ENCODE results near the gene CNTFR. TPM values are rescaled to one million over a fixed set of nuclear protein-coding genes. Genes with fewer than 3 reads are reported as not detected.

Gene CNTFR
- total RNA-seq, 4 donors from 2014 or later = 19.8 to 40.9 (median 34.7) TPM

- no peaks in the 10 kb centered on the region for H3K27me3 ChIP-seq
- peaks cover 0 to 25% (median 0%) of the 10 kb centered on the region in 3 donors for H3K36me3 ChIP-seq
- TF ChIP-seq CTCF (IDR thresholded peaks at IDR 0.05) = no peak
- no peak for TF ChIP-seq POLR2A (IDR thresholded peaks at IDR 0.05)
- TF ChIP-seq EP300 (IDR thresholded peaks at IDR 0.05) = no peak
- peak overlapping the region; percentile 9 to 74 (median 58) for H3K27ac ChIP-seq
- WGBS, 2 donors = 34 to 40% methylated on average over 21 of the region's 21 CpGs
- peaks cover 0 to 6% (median 0%) of the 10 kb centered on the region in 4 donors for H3K9me3 ChIP-seq
- H3K4me3 ChIP-seq = no peak overlapping the region
- DNase-seq (ENCODE audit: low spot score in 2 of 2) = no peak
- H3K4me1 ChIP-seq = peaks cover 0 to 27% (median 17%) of the 10 kb centered on the region in 4 donors
Measured at GRCh38 chr9:34560599-34561214, 28.8 kb downstream of the CNTFR start.

- no peak overlapping the region for H3K4me3 ChIP-seq
- DNase-seq (ENCODE audit: low spot score in 2 of 2) = peak in 1 of 2 donors; percentile 37
- peaks cover 0 to 25% (median 0%) of the 10 kb centered on the region in 3 donors for H3K36me3 ChIP-seq
- no peaks in the 10 kb centered on the region for H3K27me3 ChIP-seq
- H3K9me3 ChIP-seq = peaks cover 0 to 6% (median 0%) of the 10 kb centered on the region in 4 donors
- H3K27ac ChIP-seq = peak overlapping the region in 3 of 4 donors; percentile 28 to 72 (median 71)
- TF ChIP-seq POLR2A (IDR thresholded peaks at IDR 0.05) (no peak), EP300 (IDR thresholded peaks at IDR 0.05) (peak in 1 of 2 donors; percentile 44), CTCF (IDR thresholded peaks at IDR 0.05) (no peak)
- peaks cover 0 to 35% (median 17%) of the 10 kb centered on the region in 4 donors for H3K4me1 ChIP-seq
- 4 to 7% methylated on average over 16 to 19 of the region's 21 CpGs for WGBS, 2 donors
Measured at GRCh38 chr9:34559624-34560455, 29.7 kb downstream of the CNTFR start.

GRCh38 chr9:34558919-34559623, 30.5 kb downstream of the CNTFR start:
- H3K4me1 ChIP-seq = peaks cover 0 to 36% (median 17%) of the 10 kb centered on the region in 4 donors
- H3K9me3 ChIP-seq = peaks cover 0 to 6% (median 0%) of the 10 kb centered on the region in 4 donors
- TF ChIP-seq EP300 (IDR thresholded peaks at IDR 0.05) = no peak
- no peak for TF ChIP-seq CTCF (IDR thresholded peaks at IDR 0.05)
- TF ChIP-seq POLR2A (IDR thresholded peaks at IDR 0.05) = no peak
- H3K36me3 ChIP-seq = peaks cover 0 to 20% (median 0%) of the 10 kb centered on the region in 3 donors
- H3K27me3 ChIP-seq = no peaks in the 10 kb centered on the region
- peak overlapping the region in 3 of 4 donors; percentile 28 to 72 (median 71) for H3K27ac ChIP-seq
- WGBS, 2 donors = 62 to 68% methylated on average over 12 to 14 of the region's 17 CpGs
- no peak for DNase-seq (ENCODE audit: low spot score in 2 of 2)
- H3K4me3 ChIP-seq = no peak overlapping the region

- no peak for TF ChIP-seq POLR2A (IDR thresholded peaks at IDR 0.05)
- TF ChIP-seq CTCF (IDR thresholded peaks at IDR 0.05) = no peak
- no peak for TF ChIP-seq EP300 (IDR thresholded peaks at IDR 0.05)
- WGBS, 2 donors = 91 to 93% methylated on average over 9 of the region's 9 CpGs
- Histone ChIP-seq H3K27me3 (no peaks in the 10 kb centered on the region), H3K27ac (no peak overlapping the region), H3K4me1 (peaks cover 0 to 36% (median 17%) of the 10 kb centered on the region in 4 donors), H3K36me3 (peaks cover 0 to 15% (median 0%) of the 10 kb centered on the region in 3 donors), H3K9me3 (peaks cover 0 to 6% (median 0%) of the 10 kb centered on the region in 4 donors), H3K4me3 (no peak overlapping the region)
- no peak for DNase-seq (ENCODE audit: low spot score in 2 of 2)
Measured at GRCh38 chr9:34558364-34558763, 31.2 kb downstream of the CNTFR start.
